SK-N-MC (cell line): ENCODE measurements around the gene IL18.
"Not testable (repeated sequence)": the region's sequence is repeated elsewhere in the genome, so short reads cannot be mapped to it uniquely, and the experiment has no call there.

Source experiments
- DNase-seq: peaks from one replicate; pipeline ENCODE4 v3.0.0-alpha.2; 2011; ENCODE audit warnings: low read depth, low spot score
- H3K27ac ChIP-seq: fragments of 200-600 bp; sonication (generic); 2 replicates; pipeline ENCODE4 v1.5.1; 2016; ENCODE audit warnings: mixed run types
- H3K36me3 ChIP-seq: fragments of 200-600 bp; sonication (generic); 2 replicates; pipeline ENCODE4 v1.6.1; 2017; ENCODE audit warnings: antibody characterized with exemption, low read length, mixed read lengths; ENCODE audit not compliant: insufficient read depth
- H3K4me3 ChIP-seq: fragments of 200-600 bp; sonication (generic); 2 replicates; pipeline ENCODE4 v1.5.1; 2016
- H3K9ac ChIP-seq: fragments of 200-600 bp; sonication (generic); 2 replicates; pipeline ENCODE4 v1.8.0; 2017; ENCODE audit warnings: mixed run types, mixed read lengths; ENCODE audit not compliant: insufficient read length
- H3K9me3 ChIP-seq: fragments of 200-600 bp; sonication (generic); 2 replicates; pipeline ENCODE4 v1.6.1; 2017; ENCODE audit warnings: low read depth, mild to moderate bottlenecking, antibody characterized with exemption, low read length, moderate library complexity, mixed read lengths
- EZH2 ChIP-seq: fragments of 200-600 bp; sonication (generic); IDR thresholded peaks from one replicate; pipeline ENCODE4 v1.6.1; 2017; ENCODE audit warnings: antibody characterized with exemption
- FOXP2 ChIP-seq: optimal IDR thresholded peaks from 2 replicates; pipeline ENCODE3; 2011; ENCODE audit warnings: mild to moderate bottlenecking, moderate library complexity; ENCODE audit not compliant: insufficient read depth; ENCODE audit errors: extremely low read length, control extremely low read depth
- POLR2AphosphoS5 ChIP-seq: IDR thresholded peaks from 2 replicates; pipeline ENCODE4 v1.6.1; 2012; ENCODE audit warnings: mild to moderate bottlenecking, low read depth, low read length, borderline replicate concordance

IL18 gene

GRCh38 chr11:112195951-112196351, 32.1 kb upstream of the IL18 start:
- Histone ChIP-seq H3K27ac (peak overlapping the region; percentile 22; the same call in 1 of the 2 replicates), H3K9me3 (no peaks in the 10 kb centered on the region), H3K9ac (no peak overlapping the region), H3K4me3 (no peak overlapping the region), H3K36me3 (no peaks in the 10 kb centered on the region)
- no peak for TF ChIP-seq FOXP2
- TF ChIP-seq EZH2: no peak
- TF ChIP-seq POLR2AphosphoS5: no peak
- no peak for DNase-seq

- not testable (repeated sequence) for H3K36me3 ChIP-seq, H3K27ac ChIP-seq, H3K4me3 ChIP-seq, H3K9ac ChIP-seq, DNase-seq, H3K9me3 ChIP-seq
These were observed 31.2 kb upstream of the IL18 start for GRCh38 chr11:112195113-112195512.

- TF ChIP-seq EZH2 (no peak), FOXP2 (no peak), POLR2AphosphoS5 (no peak)
- H3K4me3 ChIP-seq: no peak overlapping the region
- no peak overlapping the region for H3K27ac ChIP-seq
- H3K36me3 ChIP-seq: no peaks in the 10 kb centered on the region
- no peaks in the 10 kb centered on the region for H3K9me3 ChIP-seq
- no peak overlapping the region for H3K9ac ChIP-seq
- DNase-seq: no peak
These were observed 22.4 kb upstream of the IL18 start for GRCh38 chr11:112186304-112186703.

GRCh38 chr11:112185883-112186282, 22.0 kb upstream of the IL18 start:
- DNase-seq: no peak
- H3K9ac ChIP-seq: no peak overlapping the region
- no peak overlapping the region for H3K27ac ChIP-seq
- no peaks in the 10 kb centered on the region for H3K36me3 ChIP-seq
- TF ChIP-seq POLR2AphosphoS5: no peak
- TF ChIP-seq FOXP2: no peak
- TF ChIP-seq EZH2: no peak
- no peak overlapping the region for H3K4me3 ChIP-seq
- H3K9me3 ChIP-seq: no peaks in the 10 kb centered on the region

- no peak overlapping the region for H3K9ac ChIP-seq
- H3K9me3 ChIP-seq: no peaks in the 10 kb centered on the region
- no peak for DNase-seq
- H3K36me3 ChIP-seq: no peaks in the 10 kb centered on the region
- TF ChIP-seq POLR2AphosphoS5 (no peak), FOXP2 (no peak), EZH2 (no peak)
- no peak overlapping the region for H3K27ac ChIP-seq
- H3K4me3 ChIP-seq: no peak overlapping the region
These were observed 19.0 kb upstream of the IL18 start for GRCh38 chr11:112182867-112183266.

GRCh38 chr11:112179601-112180000, 15.7 kb upstream of the IL18 start:
- no peaks in the 10 kb centered on the region for H3K36me3 ChIP-seq
- TF ChIP-seq FOXP2: no peak
- no peak for TF ChIP-seq POLR2AphosphoS5
- no peak for TF ChIP-seq EZH2
- H3K9ac ChIP-seq: no peak overlapping the region
- H3K9me3 ChIP-seq: no peaks in the 10 kb centered on the region
- H3K4me3 ChIP-seq: no peak overlapping the region
- no peak for DNase-seq
- H3K27ac ChIP-seq: no peak overlapping the region

GRCh38 chr11:112178936-112179335, 15.0 kb upstream of the IL18 start:
- TF ChIP-seq POLR2AphosphoS5 (no peak), EZH2 (no peak), FOXP2 (no peak)
- H3K4me3 ChIP-seq: no peak overlapping the region
- H3K9me3 ChIP-seq: no peaks in the 10 kb centered on the region
- DNase-seq: no peak
- H3K27ac ChIP-seq: no peak overlapping the region
- H3K9ac ChIP-seq: no peak overlapping the region
- H3K36me3 ChIP-seq: no peaks in the 10 kb centered on the region

GRCh38 chr11:112178428-112178827, 14.5 kb upstream of the IL18 start:
- no peaks in the 10 kb centered on the region for H3K9me3 ChIP-seq
- no peak overlapping the region for H3K4me3 ChIP-seq
- no peak overlapping the region for H3K9ac ChIP-seq
- DNase-seq: no peak
- H3K27ac ChIP-seq: no peak overlapping the region
- no peaks in the 10 kb centered on the region for H3K36me3 ChIP-seq
- TF ChIP-seq EZH2: no peak
- no peak for TF ChIP-seq FOXP2
- TF ChIP-seq POLR2AphosphoS5: no peak

GRCh38 chr11:112177589-112177988, 13.7 kb upstream of the IL18 start:
- Histone ChIP-seq H3K36me3 (no peaks in the 10 kb centered on the region), H3K4me3 (no peak overlapping the region), H3K9ac (no peak overlapping the region), H3K9me3 (no peaks in the 10 kb centered on the region), H3K27ac (no peak overlapping the region)
- no peak for DNase-seq
- no peak for TF ChIP-seq EZH2
- TF ChIP-seq POLR2AphosphoS5: no peak
- TF ChIP-seq FOXP2: no peak

- no peak for DNase-seq
- H3K4me3 ChIP-seq: no peak overlapping the region
- no peak for TF ChIP-seq FOXP2
These were observed 12.2 kb upstream of the IL18 start for GRCh38 chr11:112176077-112176476.

More at GRCh38 chr11:112176077-112176476, 12.2 kb upstream of the IL18 start:
- no peaks in the 10 kb centered on the region for H3K36me3 ChIP-seq
- H3K27ac ChIP-seq: no peak overlapping the region
- H3K9ac ChIP-seq: no peak overlapping the region
- H3K9me3 ChIP-seq: no peaks in the 10 kb centered on the region
